ENCODE data around the gene AGO3. TPM values are rescaled to one million over a fixed set of nuclear protein-coding genes. Genes with fewer than 3 reads are reported as not detected.

AGO3 gene
- total RNA-seq, 1 experiment from 2014 or later: 26.9 TPM

GRCh38 chr1:36093929-36094328, 163.0 kb downstream of the AGO3 start:
- Histone ChIP-seq H3K4me3 (replicated peaks in 1 of 2; ENCODE audit: low read depth in 1 of 2, low read length in 2 of 2) (no peak overlapping the region), H3K36me3 (ENCODE audit: control insufficient read depth in 1 of 2, insufficient read depth in 2 of 2, low read length in 2 of 2) (peaks cover 26 to 31% of the 10 kb centered on the region in 2 experiments; a peak in 3 of 4 replicates), H3K27ac (ENCODE audit: low read depth, low read length) (no peak overlapping the region), H4K20me1 (ENCODE audit: insufficient read depth) (no peaks in the 10 kb centered on the region), H3K9ac (ENCODE audit: low read length) (no peak overlapping the region), H3K27me3 (ENCODE audit: insufficient read depth, low read length) (no peaks in the 10 kb centered on the region), H3K4me1 (ENCODE audit: control insufficient read depth in 1 of 2, insufficient read depth in 2 of 2, low read length in 2 of 2) (peaks cover 0 to 19% of the 10 kb centered on the region in 2 experiments; a peak in 2 of 4 replicates), H2AFZ (ENCODE audit: low read depth, low read length, poor library complexity, severe bottlenecking) (no peak overlapping the region), H3K79me2 (ENCODE audit: insufficient read depth, low read length) (peaks cover 26% of the 10 kb centered on the region), H3K9me2 (ENCODE audit: insufficient read depth) (no peaks in the 10 kb centered on the region), H3K4me2 (ENCODE audit: low read length) (no peak overlapping the region), H3K9me3 (ENCODE audit: control insufficient read depth in 1 of 2, insufficient read depth in 1 of 2, low read depth in 1 of 2, low read length in 2 of 2) (no peaks in the 10 kb centered on the region)
- TF ChIP-seq CEBPB (IDR thresholded peaks at IDR 0.05; ENCODE audit: low read depth) (no peak), JUND (IDR thresholded peaks at IDR 0.05) (no peak), SP1 (IDR thresholded peaks at IDR 0.05; ENCODE audit: low read depth) (no peak), YY1 (IDR thresholded peaks at IDR 0.05; ENCODE audit: extremely low read depth, insufficient replicate concordance, low read depth, low read length) (no peak)
- TF ChIP-seq, protein P1, sequence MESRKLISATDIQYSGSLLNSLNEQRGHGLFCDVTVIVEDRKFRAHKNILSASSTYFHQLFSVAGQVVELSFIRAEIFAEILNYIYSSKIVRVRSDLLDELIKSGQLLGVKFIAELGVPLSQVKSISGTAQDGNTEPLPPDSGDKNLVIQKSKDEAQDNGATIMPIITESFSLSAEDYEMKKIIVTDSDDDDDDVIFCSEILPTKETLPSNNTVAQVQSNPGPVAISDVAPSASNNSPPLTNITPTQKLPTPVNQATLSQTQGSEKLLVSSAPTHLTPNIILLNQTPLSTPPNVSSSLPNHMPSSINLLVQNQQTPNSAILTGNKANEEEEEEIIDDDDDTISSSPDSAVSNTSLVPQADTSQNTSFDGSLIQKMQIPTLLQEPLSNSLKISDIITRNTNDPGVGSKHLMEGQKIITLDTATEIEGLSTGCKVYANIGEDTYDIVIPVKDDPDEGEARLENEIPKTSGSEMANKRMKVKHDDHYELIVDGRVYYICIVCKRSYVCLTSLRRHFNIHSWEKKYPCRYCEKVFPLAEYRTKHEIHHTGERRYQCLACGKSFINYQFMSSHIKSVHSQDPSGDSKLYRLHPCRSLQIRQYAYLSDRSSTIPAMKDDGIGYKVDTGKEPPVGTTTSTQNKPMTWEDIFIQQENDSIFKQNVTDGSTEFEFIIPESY (IDR thresholded peaks at IDR 0.05; ENCODE audit: extremely low read depth, insufficient replicate concordance, low read length): no peak
- intact Hi-C loops (cut with micrococcal nuclease): no loop called here
- DNase-seq (ENCODE audit: low read depth, low spot score): no peak
- POLR2A ChIA-PET: no interaction called here
- RAD21 ChIA-PET (ENCODE audit: low non-redundant PET in 1 of 2, low total read pairs in 2 of 2, uncharacterized antibody in 2 of 2, unreplicated experiment in 2 of 2): no interaction called here
- CTCF ChIA-PET: interaction anchor here (3.9 kb wide), 1 partner anchor 41 kb away, joined by 31 read pairs; no protein-coding TSS in a partner anchor
- BruUV-seq (replicated peaks): no TSS peak
- no peak for ATAC-seq

GRCh38 chr1:36094621-36095061, 163.7 kb downstream of the AGO3 start:
- Histone ChIP-seq H4K20me1 (ENCODE audit: insufficient read depth) (no peaks in the 10 kb centered on the region), H3K4me3 (replicated peaks in 1 of 2; ENCODE audit: low read depth in 1 of 2, low read length in 2 of 2) (no peak overlapping the region), H3K4me1 (ENCODE audit: control insufficient read depth in 1 of 2, insufficient read depth in 2 of 2, low read length in 2 of 2) (peaks cover 0 to 20% of the 10 kb centered on the region in 2 experiments; a peak in 2 of 4 replicates), H3K4me2 (ENCODE audit: low read length) (no peak overlapping the region), H3K36me3 (ENCODE audit: control insufficient read depth in 1 of 2, insufficient read depth in 2 of 2, low read length in 2 of 2) (peaks cover 26 to 31% of the 10 kb centered on the region in 2 experiments; a peak in 3 of 4 replicates), H3K79me2 (ENCODE audit: insufficient read depth, low read length) (peaks cover 19% of the 10 kb centered on the region), H3K27me3 (ENCODE audit: insufficient read depth, low read length) (no peaks in the 10 kb centered on the region), H3K9me3 (ENCODE audit: control insufficient read depth in 1 of 2, insufficient read depth in 1 of 2, low read depth in 1 of 2, low read length in 2 of 2) (no peaks in the 10 kb centered on the region), H3K9ac (ENCODE audit: low read length) (no peak overlapping the region), H3K27ac (ENCODE audit: low read depth, low read length) (no peak overlapping the region), H3K9me2 (ENCODE audit: insufficient read depth) (no peaks in the 10 kb centered on the region), H2AFZ (ENCODE audit: low read depth, low read length, poor library complexity, severe bottlenecking) (no peak overlapping the region)
- POLR2A ChIA-PET: no interaction called here
- intact Hi-C loops (cut with micrococcal nuclease): loop anchor here (5.0 kb wide), 1 partner anchor 273 kb away; no protein-coding TSS in a partner anchor
- no peak for DNase-seq (ENCODE audit: low read depth, low spot score)
- RAD21 ChIA-PET (ENCODE audit: low non-redundant PET in 1 of 2, low total read pairs in 2 of 2, uncharacterized antibody in 2 of 2, unreplicated experiment in 2 of 2): no interaction called here
- ATAC-seq: no peak
- no TSS peak for BruUV-seq (replicated peaks)
- CTCF ChIA-PET: interaction anchor here (3.9 kb wide), 1 partner anchor 40 kb away, joined by 31 read pairs; no protein-coding TSS in a partner anchor
- TF ChIP-seq, protein P2, sequence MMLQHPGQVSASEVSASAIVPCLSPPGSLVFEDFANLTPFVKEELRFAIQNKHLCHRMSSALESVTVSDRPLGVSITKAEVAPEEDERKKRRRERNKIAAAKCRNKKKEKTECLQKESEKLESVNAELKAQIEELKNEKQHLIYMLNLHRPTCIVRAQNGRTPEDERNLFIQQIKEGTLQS (IDR thresholded peaks at IDR 0.05): no peak
- TF ChIP-seq REST (IDR thresholded peaks at IDR 0.05; ENCODE audit: low read depth) (no peak), FOSL1 (IDR thresholded peaks at IDR 0.05; ENCODE audit: low read depth) (no peak), POLR2A (IDR thresholded peaks at IDR 0.05; ENCODE audit: borderline replicate concordance, extremely low read depth, insufficient read depth, insufficient read length) (no peak), CEBPB (IDR thresholded peaks at IDR 0.05; ENCODE audit: low read depth) (no peak), ZNF274 (IDR thresholded peaks at IDR 0.05; ENCODE audit: low read depth, low read length) (no peak), TCF7L2 (IDR thresholded peaks at IDR 0.05; ENCODE audit: borderline replicate concordance, extremely low read depth, insufficient read depth, insufficient read length) (no peak), SP1 (IDR thresholded peaks at IDR 0.05; ENCODE audit: low read depth) (no peak)
- TF ChIP-seq, protein P1 (IDR thresholded peaks at IDR 0.05; ENCODE audit: extremely low read depth, insufficient replicate concordance, low read length): no peak

Data from HCT116 (cell line).